Liver (tissue), 3 donors: Measurements from ENCODE around the gene RNF151.

Experiments
- CTCF ChIP-seq: fragments of 150-350 bp; IDR thresholded peaks from 2 replicates; pipeline ENCODE4 v1.5.1; 2017; ENCODE audit warnings: improper control_type of control experiment, low read depth, low read length; ENCODE audit not compliant: missing input control
- JUND ChIP-seq, 2 donors: IDR thresholded peaks; 2 replicates each; pipeline ENCODE4 v1.6.1; 2016; ENCODE audit warnings: antibody characterized with exemption in 2 of 2
- donor health status: healthy.
- donor health status: healthy.

- TF ChIP-seq JUND (IDR thresholded peaks at IDR 0.05) (no peak), CTCF (no peak)
Measured at GRCh38 chr16:1984347-1985225, 17.9 kb downstream of the RNF151 start.
